Immature natural killer cell (primary cell): Measurements from ENCODE around the gene TMEM233. TPM values are rescaled to one million over a fixed set of nuclear protein-coding genes. Genes with fewer than 3 reads are reported as not detected.
A peak's percentile ranks its signal among the peaks of the same experiment; 100 is the strongest.
"Not testable (repeated sequence)": the region's sequence is repeated elsewhere in the genome, so short reads cannot be mapped to it uniquely, and the experiment has no call there.

Source experiments
- DNase-seq, 3 donors: peaks; one replicate each; pipeline ENCODE4 v3.0.0; 2022; ENCODE audit warnings: mixed read lengths in 1 of 3
- H3K27ac Mint-ChIP-seq, 6 donors: one replicate each; pipeline ENCODE4 v1.8.0; 2020; ENCODE audit warnings: mixed read lengths in 6 of 6, mild to moderate bottlenecking in 5 of 6, inconsistent platforms in 4 of 6, moderate library complexity in 3 of 6
- H3K27me3 Mint-ChIP-seq, 3 donors: one replicate each; pipeline ENCODE4 v1.8.0; 2020 to 2021; ENCODE audit warnings: low read depth in 3 of 3, mild to moderate bottlenecking in 3 of 3, mixed read lengths in 3 of 3, moderate library complexity in 3 of 3, inconsistent platforms in 1 of 3
- H3K36me3 Mint-ChIP-seq, 3 donors: one replicate each; pipeline ENCODE4 v1.8.0; 2020; ENCODE audit warnings: mixed read lengths in 3 of 3, inconsistent platforms in 2 of 3, mild to moderate bottlenecking in 2 of 3
- H3K4me1 Mint-ChIP-seq, 2 donors: one replicate each; pipeline ENCODE4 v1.8.0; 2020; ENCODE audit warnings: inconsistent platforms in 2 of 2, mild to moderate bottlenecking in 2 of 2, mixed read lengths in 2 of 2, moderate library complexity in 1 of 2
- H3K4me3 Mint-ChIP-seq, 5 donors: one replicate each; pipeline ENCODE4 v1.8.0; 2020; ENCODE audit warnings: mild to moderate bottlenecking in 5 of 5, mixed read lengths in 5 of 5, inconsistent platforms in 3 of 5, moderate library complexity in 3 of 5
- H3K9me3 Mint-ChIP-seq, 6 donors: one replicate each; pipeline ENCODE4 v1.8.0; 2020; ENCODE audit warnings: mild to moderate bottlenecking in 6 of 6, mixed read lengths in 6 of 6, inconsistent platforms in 4 of 6, moderate library complexity in 3 of 6
- polyA plus RNA-seq, 3 donors: library from polyadenylated mRNA; unstranded; fragments of 300-500 nt; fragmentation: Illumina TruSeq; gene quantifications; one replicate each; pipeline ENCODE4 v1.2.3, GENCODE V29; 2021

TMEM233 gene
- polyA plus RNA-seq, 3 donors from 2014 or later, result not detected

DNA sequence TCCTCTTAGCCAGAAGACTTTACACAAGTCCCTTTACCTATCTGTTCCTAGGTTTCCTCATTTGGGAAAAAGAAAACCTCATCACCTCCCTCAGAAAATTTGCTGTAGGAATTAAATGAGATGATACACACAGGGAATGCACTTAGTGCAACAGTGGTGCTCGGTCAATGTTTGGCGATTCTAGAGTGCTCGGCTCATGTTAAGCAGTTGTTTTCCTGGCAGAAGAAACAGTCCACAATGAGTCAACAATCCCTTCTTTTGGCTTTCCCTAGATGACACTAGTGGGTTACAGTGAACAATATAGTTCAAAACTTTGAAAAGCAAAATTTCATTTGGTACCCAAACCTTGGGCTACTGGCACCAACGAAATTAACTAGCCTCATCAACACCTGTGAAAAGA is 3.9 kb upstream of the TMEM233 start:
- Mint-ChIP-seq H3K9me3 (peaks cover 0 to 2% (median 0%) of the 10 kb centered on the region in 6 donors), H3K27ac (no peak overlapping the region), H3K4me1 (no peaks in the 10 kb centered on the region), H3K27me3 (peaks cover 10 to 17% (median 14%) of the 10 kb centered on the region in 3 donors), H3K4me3 (no peak overlapping the region), H3K36me3 (no peaks in the 10 kb centered on the region)
- DNase-seq, result no peak

DNA sequence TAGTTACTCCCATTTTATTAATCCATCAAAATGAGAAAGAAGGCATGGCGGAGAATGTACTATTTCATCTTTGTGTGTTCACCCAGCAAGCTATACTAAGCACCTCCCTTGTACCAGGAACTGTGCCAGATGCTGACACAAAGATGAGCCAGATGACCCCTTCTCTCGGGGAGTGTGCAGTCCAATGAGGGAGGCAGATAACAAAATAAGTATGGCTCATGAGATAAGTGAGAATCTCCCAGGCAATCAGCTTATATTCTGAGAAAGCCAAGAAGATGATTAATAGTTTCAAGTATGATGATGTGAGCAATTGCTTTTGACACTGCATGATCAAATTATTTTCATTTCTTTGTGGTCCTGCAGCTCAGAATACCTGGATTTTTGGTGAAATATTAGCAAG is 1.3 kb upstream of the TMEM233 start:
- peaks cover 14 to 25% (median 23%) of the 10 kb centered on the region in 3 donors for H3K27me3 Mint-ChIP-seq

DNA sequence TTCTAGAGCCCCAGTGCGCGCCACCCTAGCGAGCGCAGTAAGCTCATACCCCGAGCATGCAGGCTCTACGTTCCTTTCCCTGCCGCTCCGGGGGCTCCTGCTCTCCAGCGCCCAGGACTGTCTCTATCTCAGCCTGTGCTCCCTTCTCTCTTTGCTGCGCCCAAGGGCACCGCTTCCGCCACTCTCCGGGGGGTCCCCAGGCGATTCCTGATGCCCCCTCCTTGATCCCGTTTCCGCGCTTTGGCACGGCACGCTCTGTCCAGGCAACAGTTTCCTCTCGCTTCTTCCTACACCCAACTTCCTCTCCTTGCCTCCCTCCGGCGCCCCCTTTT is 791 bp downstream of the TMEM233 start:
- no peak for DNase-seq
- H3K36me3 Mint-ChIP-seq, result no peaks in the 10 kb centered on the region
- H3K4me1 Mint-ChIP-seq, result peaks cover 6 to 9% of the 10 kb centered on the region in 2 donors
- H3K27ac Mint-ChIP-seq, result no peak overlapping the region
- peaks cover 0 to 5% (median 0%) of the 10 kb centered on the region in 6 donors for H3K9me3 Mint-ChIP-seq
- H3K27me3 Mint-ChIP-seq, result peaks cover 18 to 35% (median 25%) of the 10 kb centered on the region in 3 donors
- H3K4me3 Mint-ChIP-seq, result no peak overlapping the region

More for the DNA sequence above, 1.3 kb upstream of the TMEM233 start:
- no peak for DNase-seq
- Mint-ChIP-seq H3K27ac (no peak overlapping the region), H3K4me1 (peaks cover 6 to 9% of the 10 kb centered on the region in 2 donors), H3K9me3 (peaks cover 0 to 5% (median 0%) of the 10 kb centered on the region in 6 donors), H3K36me3 (no peaks in the 10 kb centered on the region), H3K4me3 (no peak overlapping the region)

DNA sequence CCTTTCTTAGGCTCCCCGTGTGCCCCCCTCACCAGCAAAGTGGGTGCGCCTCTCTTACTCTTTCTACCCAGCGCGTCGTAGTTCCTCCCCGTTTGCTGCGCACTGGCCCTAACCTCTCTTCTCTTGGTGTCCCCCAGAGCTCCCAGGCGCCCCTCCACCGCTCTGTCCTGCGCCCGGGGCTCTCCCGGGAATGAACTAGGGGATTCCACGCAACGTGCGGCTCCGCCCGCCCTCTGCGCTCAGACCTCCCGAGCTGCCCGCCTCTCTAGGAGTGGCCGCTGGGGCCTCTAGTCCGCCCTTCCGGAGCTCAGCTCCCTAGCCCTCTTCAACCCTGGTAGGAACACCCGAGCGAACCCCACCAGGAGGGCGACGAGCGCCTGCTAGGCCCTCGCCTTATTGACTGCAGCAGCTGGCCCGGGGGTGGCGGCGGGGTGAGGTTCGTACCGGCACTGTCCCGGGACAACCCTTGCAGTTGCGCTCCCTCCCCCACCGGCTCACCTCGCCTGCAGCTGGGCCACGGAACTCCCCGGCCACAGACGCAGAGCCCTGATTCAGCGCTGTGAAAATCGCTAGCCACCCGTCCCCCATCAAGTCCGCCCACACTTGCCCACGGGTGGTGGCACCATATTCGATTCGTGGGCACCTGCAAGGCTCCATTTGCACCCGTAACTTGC is 1.3 kb downstream of the TMEM233 start:
- no peak overlapping the region for H3K27ac Mint-ChIP-seq
- DNase-seq, result no peak
- peaks cover 6 to 9% of the 10 kb centered on the region in 2 donors for H3K4me1 Mint-ChIP-seq
- peak overlapping the region in 1 of 5 donors; percentile 21 for H3K4me3 Mint-ChIP-seq
- H3K27me3 Mint-ChIP-seq, result peaks cover 18 to 39% (median 25%) of the 10 kb centered on the region in 3 donors
- H3K9me3 Mint-ChIP-seq, result peaks cover 0 to 5% (median 0%) of the 10 kb centered on the region in 6 donors
- no peaks in the 10 kb centered on the region for H3K36me3 Mint-ChIP-seq

DNA sequence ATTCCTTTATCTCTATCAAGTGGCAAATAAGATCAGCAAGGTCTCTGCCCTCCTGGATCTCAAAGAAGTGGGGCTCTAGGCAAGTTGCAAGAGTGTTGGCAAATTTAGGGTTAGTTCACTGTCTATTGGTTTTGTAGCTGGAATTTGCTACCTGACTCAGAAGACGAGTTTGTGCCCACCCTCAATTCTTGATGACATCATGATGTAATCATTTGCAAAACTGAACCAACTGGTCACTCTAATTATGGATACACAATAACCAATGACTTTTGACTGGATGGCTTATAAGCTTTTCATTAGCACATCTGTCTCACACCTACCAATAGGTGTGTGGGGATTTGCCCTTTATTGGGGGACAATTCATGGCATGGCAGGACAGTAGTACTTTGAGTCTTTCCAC is 4.6 kb downstream of the TMEM233 start:
- peaks cover 0 to 5% (median 0%) of the 10 kb centered on the region in 6 donors for H3K9me3 Mint-ChIP-seq
- no peak overlapping the region for H3K27ac Mint-ChIP-seq
- DNase-seq, result no peak
- no peaks in the 10 kb centered on the region for H3K36me3 Mint-ChIP-seq
- H3K27me3 Mint-ChIP-seq, result peaks cover 9 to 34% (median 26%) of the 10 kb centered on the region in 3 donors
- H3K4me1 Mint-ChIP-seq, result peaks cover 6 to 15% of the 10 kb centered on the region in 2 donors
- H3K4me3 Mint-ChIP-seq, result no peak overlapping the region

DNA sequence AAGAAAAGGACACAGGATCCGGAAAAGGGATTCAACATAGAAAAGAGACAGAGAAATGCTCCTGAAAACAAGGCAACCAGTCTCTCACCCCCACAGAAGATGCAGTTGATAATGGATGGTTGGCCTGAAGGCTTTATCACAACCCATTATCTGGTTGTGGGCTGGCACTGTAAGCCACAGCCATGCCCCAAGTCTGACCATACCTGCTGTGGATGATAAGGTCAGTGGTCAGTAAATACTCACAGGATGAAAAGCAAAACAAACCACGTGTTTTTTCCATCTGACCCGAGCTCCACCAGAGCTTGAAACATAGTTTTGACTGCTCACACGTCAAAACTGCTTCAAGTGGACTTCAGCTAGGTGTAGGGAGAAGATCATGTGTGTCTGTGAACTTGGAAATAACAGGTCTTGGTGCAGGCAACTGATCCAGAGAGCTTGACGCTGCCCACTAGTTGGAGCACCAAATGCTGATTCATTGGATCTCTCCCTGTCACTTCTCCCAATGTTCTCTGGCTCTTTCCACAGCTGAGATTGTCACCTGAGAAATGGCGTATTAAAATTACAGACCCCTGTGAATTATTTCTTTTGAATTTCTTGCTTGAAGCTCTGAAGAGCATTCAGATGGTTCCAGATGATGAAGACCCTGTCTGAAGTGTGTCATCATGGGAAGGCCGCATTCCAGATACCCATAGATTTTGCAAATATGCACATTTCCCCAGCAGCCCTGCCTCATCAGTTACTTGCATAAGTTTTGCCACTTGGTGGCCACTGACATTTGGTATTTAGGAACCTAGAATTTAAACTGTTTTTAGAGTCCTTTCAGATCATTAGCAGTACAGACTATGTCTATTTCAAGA is 8.5 kb downstream of the TMEM233 start:
- Mint-ChIP-seq H3K36me3 (no peaks in the 10 kb centered on the region), H3K27ac (no peak overlapping the region), H3K9me3 (no peaks in the 10 kb centered on the region), H3K4me1 (peaks cover 0 to 6% of the 10 kb centered on the region in 2 donors), H3K27me3 (peaks cover 10 to 28% (median 13%) of the 10 kb centered on the region in 3 donors), H3K4me3 (no peak overlapping the region)
- peak in 2 of 3 donors; percentile 0 to 2 for DNase-seq

DNA sequence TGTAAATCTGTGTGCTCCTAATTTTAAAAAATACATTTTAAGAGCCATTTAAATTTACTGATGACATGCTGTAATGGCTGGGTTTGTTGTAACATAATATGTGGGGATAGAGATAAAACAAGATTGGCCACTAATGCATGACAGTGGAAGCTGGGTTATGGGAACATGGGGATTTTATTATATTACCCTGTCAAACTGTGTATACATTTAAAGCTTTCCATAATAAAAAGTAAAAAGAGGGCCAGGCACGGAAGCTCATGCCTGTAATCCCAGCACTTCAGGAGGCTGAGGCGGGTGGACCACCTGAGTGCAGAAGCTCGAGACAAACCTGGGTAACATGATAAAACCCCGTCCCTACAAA is 9.1 kb downstream of the TMEM233 start:
- Mint-ChIP-seq H3K9me3 (no peaks in the 10 kb centered on the region), H3K4me3 (no peak overlapping the region), H3K4me1 (peaks cover 0 to 6% of the 10 kb centered on the region in 2 donors), H3K27ac (no peak overlapping the region), H3K27me3 (peaks cover 8 to 25% (median 10%) of the 10 kb centered on the region in 3 donors), H3K36me3 (no peaks in the 10 kb centered on the region)
- DNase-seq, result no peak

DNA sequence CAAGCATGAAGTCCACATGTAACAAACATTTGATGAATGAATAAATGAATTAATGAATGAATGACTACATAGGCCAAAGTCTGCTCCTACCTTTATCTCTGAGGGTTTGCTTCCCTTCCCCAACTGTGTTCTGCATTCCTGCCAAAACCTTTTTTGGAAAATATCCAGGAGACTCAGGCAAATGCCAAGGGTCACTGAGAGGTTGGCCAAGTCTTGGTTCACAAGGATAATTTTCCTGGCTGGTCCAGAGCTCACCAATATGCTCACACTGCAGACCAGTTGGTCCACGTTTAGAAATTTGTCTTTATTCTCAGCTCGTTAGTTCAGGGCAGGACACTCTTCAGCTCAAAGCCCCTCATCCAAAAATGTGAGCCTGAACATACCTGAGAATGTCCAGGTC is 10.2 kb downstream of the TMEM233 start:
- H3K4me3 Mint-ChIP-seq, result no peak overlapping the region
- H3K9me3 Mint-ChIP-seq, result no peaks in the 10 kb centered on the region
- no peak overlapping the region for H3K27ac Mint-ChIP-seq
- H3K36me3 Mint-ChIP-seq, result peaks cover 0 to under 1% (median 0%) of the 10 kb centered on the region in 3 donors
- H3K4me1 Mint-ChIP-seq, result peaks cover 0 to 6% of the 10 kb centered on the region in 2 donors
- no peak for DNase-seq
- H3K27me3 Mint-ChIP-seq, result peaks cover 6 to 22% (median 9%) of the 10 kb centered on the region in 3 donors

DNA sequence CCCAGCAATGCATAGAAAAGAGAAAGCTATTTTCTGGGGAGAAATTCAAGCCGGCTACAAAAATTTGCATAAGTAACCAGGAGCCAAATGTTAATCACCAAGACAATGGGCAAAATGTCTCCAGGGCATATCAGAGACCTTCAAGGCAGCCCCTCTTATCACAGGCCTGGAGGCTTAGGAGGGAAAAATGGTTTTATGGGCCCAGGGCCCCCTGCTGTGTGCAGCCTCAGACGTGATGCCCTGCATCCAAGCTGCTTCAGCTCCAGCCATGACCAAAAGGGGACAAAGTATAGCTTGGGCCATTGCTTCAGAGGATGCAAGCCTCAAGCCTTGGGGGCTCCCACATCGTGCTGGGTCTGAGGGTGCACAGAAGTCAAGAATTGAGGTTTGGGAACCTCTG is 15.8 kb downstream of the TMEM233 start:
- peaks cover 2 to 6% (median 4%) of the 10 kb centered on the region in 3 donors for H3K27me3 Mint-ChIP-seq
- H3K9me3 Mint-ChIP-seq, result peaks cover 0 to 4% (median 0%) of the 10 kb centered on the region in 6 donors
- peaks cover 0 to 4% (median 0%) of the 10 kb centered on the region in 3 donors for H3K36me3 Mint-ChIP-seq
- no peak overlapping the region for H3K27ac Mint-ChIP-seq
- H3K4me3 Mint-ChIP-seq, result no peak overlapping the region
- no peak for DNase-seq
- H3K4me1 Mint-ChIP-seq, result no peaks in the 10 kb centered on the region

DNA sequence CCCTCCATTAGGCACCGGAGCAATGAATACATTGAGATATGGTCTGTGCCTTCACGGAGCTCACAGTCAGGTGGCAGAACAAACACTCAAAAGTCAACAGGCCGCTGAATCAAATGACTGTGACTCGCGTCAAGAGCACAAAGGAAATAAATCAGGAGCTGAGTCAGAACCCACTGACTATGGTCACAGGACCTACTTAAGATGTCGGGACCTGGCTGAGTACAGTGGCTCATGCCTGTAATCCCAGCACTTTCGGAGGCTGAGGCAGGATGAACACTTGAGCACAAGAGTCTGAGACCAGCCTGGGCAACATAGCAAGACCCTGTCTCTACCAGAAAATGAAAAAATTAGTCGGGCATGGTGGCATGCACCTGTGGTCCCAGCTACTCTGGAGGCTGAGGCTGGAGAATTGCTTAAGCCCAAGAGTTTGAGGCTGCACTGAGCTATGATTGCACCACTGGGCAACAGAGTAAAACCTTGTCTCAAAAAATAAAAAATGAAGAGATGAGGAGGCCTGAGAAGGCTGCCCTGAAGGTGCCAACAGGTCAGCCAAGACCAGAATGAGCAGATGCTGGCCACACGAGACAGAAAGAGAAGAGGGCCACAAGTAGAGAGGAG is 19.9 kb downstream of the TMEM233 start:
- peaks cover 0 to 4% (median 0%) of the 10 kb centered on the region in 6 donors for H3K9me3 Mint-ChIP-seq
- H3K27ac Mint-ChIP-seq, result no peak overlapping the region
- no peak overlapping the region for H3K4me3 Mint-ChIP-seq
- H3K4me1 Mint-ChIP-seq, result no peaks in the 10 kb centered on the region
- H3K27me3 Mint-ChIP-seq, result peaks cover 2 to 11% (median 4%) of the 10 kb centered on the region in 3 donors
- peaks cover 0 to 4% (median 0%) of the 10 kb centered on the region in 3 donors for H3K36me3 Mint-ChIP-seq
- DNase-seq, result no peak

DNA sequence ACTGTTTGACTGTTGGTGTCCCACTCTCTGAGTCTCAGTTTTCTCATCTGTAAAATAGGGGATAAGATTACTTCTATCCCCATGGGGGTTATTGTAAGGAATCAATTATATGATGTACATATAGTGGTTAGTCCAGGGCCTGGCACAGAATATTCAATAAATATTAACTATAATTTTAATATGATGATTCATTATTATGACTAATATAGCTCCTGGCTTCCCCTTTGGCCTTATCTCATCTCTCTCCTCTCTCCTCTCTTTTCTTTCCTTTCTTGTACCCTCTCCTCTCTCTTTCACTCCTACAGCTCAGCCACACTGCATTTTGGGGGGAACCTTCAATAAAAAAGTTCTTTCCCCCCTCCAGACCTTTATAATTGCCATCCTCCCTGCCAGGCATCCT is 21.1 kb downstream of the TMEM233 start:
- Mint-ChIP-seq H3K4me1 (no peaks in the 10 kb centered on the region), H3K27me3 (peaks cover 2 to 13% (median 4%) of the 10 kb centered on the region in 3 donors), H3K4me3 (no peak overlapping the region), H3K36me3 (no peaks in the 10 kb centered on the region), H3K27ac (no peak overlapping the region), H3K9me3 (peaks cover 0 to 4% (median 0%) of the 10 kb centered on the region in 6 donors)
- no peak for DNase-seq

DNA sequence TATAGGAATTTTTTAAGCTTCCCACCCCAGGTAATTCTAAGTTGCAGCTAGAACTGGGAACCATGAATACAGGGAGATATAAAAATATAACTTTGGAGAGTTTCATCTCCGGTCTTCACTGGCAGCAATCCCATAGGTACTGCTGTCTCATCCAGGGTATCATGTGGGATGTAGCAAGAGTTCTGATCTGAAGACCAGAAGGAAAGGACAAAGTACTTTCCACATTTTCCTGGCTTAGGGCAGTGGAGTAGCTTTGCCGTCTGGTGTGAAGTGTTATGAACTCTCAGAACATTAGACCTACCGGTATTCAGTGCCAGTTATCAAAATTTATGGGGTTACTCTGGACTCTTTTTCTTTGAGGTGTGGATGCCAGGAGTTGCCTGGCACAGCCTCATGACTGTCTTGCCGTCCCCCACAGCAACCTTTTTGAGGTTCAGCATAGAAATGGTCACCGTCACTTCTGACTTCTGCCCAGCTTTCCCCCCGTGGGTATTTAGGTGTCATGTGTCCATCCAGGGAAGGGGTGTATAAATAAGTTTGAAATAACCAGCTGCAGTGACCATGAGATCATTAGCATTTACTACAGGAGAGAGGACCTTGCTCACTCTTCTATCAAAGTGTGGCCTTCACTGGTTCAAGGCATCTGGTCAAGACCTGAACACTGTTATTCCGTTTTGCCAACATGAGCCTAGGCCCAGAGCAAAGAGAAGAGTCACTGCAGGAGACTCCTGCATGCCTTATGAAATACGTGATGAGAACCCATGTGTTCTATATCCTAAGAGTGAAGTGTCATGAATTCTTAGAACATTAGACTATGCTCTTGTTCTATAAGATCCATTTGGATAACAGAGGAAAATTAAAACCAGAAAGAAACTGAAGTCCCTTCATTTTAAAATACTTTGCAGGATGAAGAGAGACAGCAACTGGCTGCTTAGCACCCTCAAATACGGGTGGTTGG is 22.2 kb downstream of the TMEM233 start:
- Mint-ChIP-seq H3K9me3 (peaks cover 0 to under 1% (median 0%) of the 10 kb centered on the region in 6 donors), H3K4me1 (no peaks in the 10 kb centered on the region), H3K27me3 (peaks cover 4 to 10% (median 4%) of the 10 kb centered on the region in 3 donors), H3K36me3 (no peaks in the 10 kb centered on the region), H3K4me3 (no peak overlapping the region), H3K27ac (no peak overlapping the region)
- no peak for DNase-seq

DNA sequence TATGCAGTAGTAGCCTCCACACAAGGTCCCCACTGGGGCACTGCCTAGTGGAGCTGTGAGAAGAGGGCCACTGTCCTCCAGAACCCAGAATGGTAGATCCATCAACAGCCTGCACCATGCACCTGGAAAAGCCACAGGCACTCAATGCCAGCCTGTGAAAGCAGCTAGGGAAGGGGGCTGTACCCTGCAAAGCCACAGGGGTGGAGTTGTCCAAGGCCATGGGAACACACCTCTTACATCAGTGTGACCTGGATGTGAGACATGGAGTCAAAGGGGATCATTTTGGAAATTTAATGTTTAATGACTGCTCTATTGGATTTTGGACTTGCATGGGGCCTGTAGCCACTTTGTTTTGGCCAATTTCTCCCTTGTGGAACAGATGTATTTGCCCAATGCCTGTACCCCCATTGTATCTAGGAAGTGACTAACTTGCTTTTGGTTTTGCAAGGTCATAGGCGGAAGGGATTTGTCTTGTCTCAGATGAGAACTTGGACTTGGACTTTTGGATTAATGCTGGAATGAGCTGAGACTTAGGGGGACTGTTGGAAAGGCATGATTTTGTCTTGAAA is 24.8 kb downstream of the TMEM233 start:
- not testable (repeated sequence) for H3K4me1 Mint-ChIP-seq, H3K36me3 Mint-ChIP-seq, DNase-seq, H3K27ac Mint-ChIP-seq, H3K4me3 Mint-ChIP-seq, H3K9me3 Mint-ChIP-seq
- peaks cover 4 to 17% (median 7%) of the 10 kb centered on the region in 3 donors for H3K27me3 Mint-ChIP-seq
